Stomach (tissue), 9 donors: ENCODE data around the gene RNF207. TPM values are rescaled to one million over a fixed set of nuclear protein-coding genes. Genes with fewer than 3 reads are reported as not detected.
A peak's percentile ranks its signal among the peaks of the same experiment; 100 is the strongest.

Experiments used
- DNase-seq, 2 donors: peaks; one replicate each; pipeline versions ENCODE4 v3.0.0 to v3.0.0-alpha.2; 2013 to 2019
- H3K27ac ChIP-seq, 5 donors: fragments of 200-600 bp in 4 of 5; sonication (generic) in 4 of 5; one replicate each; pipeline ENCODE4 v1.5.1; 2013 to 2019; ENCODE audit warnings: mild to moderate bottlenecking in 1 of 5, moderate library complexity in 1 of 5
- H3K27me3 ChIP-seq, 3 donors: fragments of 200-600 bp; sonication (generic); one replicate each; pipeline ENCODE4 v1.5.1; 2017 to 2019; ENCODE audit warnings: mixed run types in 1 of 3
- H3K36me3 ChIP-seq, 4 donors: fragments of 200-600 bp; sonication (generic); 1 replicate in 3 of 4; 2 replicates in 1 of 4; pipeline ENCODE4 v1.5.1; 2016 to 2019
- H3K4me1 ChIP-seq, 4 donors: fragments of 200-600 bp; sonication (generic); one replicate each; pipeline ENCODE4 v1.5.1; 2016 to 2019
- H3K4me3 ChIP-seq, 4 donors: fragments of 200-600 bp; sonication (generic) in 3 of 4; one replicate each; pipeline ENCODE4 v1.5.1; 2016 to 2019; ENCODE audit warnings: mild to moderate bottlenecking in 1 of 4
- H3K9me3 ChIP-seq, 4 donors: fragments of 200-600 bp; sonication (generic); one replicate each; pipeline ENCODE4 v1.5.1; 2016 to 2019
- EP300 ChIP-seq: sonication (generic); formaldehyde crosslinking; IDR thresholded peaks from one replicate; pipeline ENCODE4 v1.6.1; 2017; ENCODE audit warnings: antibody characterized with exemption
- POLR2A ChIP-seq, 4 donors: fragments of 450-650 bp; IDR thresholded peaks; one replicate each; pipeline ENCODE4 v1.6.1; 2016; ENCODE audit warnings: antibody characterized with exemption in 4 of 4, control low read depth in 2 of 4, mild to moderate bottlenecking in 1 of 4, moderate library complexity in 1 of 4
- POLR2AphosphoS5 ChIP-seq, 3 donors: sonication (generic); formaldehyde crosslinking; IDR thresholded peaks; one replicate each; pipeline ENCODE4 v1.6.1; 2016; ENCODE audit warnings: antibody characterized with exemption in 3 of 3
- WGBS, 5 donors: extraction: QIAGEN DNeasy Blood & Tissue Kit in 3 of 5; methylation state at CpG; one replicate each; pipeline versions ENCODE4 v1.1.5 to v1.1.7; 2013 to 2018; 5-methylcytosine and 5-hydroxymethylcytosine counted together
- intact Hi-C: fragments of 100-400 bp; cut with DNase I; formaldehyde crosslinking; loops from one replicate; pipeline ENCODE4 v1.15.1; 2023; ENCODE audit warnings: low total_unique reads
- polyA plus RNA-seq, 3 donors: library from polyadenylated mRNA; stranded (reverse); fragments of 200-250 nt; gene quantifications; one replicate each; pipeline ENCODE4 v1.2.3, GENCODE V29; 2013
- total RNA-seq, 5 donors: library from RNA; depleted of rRNA; stranded (reverse); fragments of >200 nt; gene quantifications; one replicate each; pipeline versions ENCODE4 v1.1.0 to v1.2.3, GENCODE V29; 2014 to 2016
- TF ChIP-seq, protein P1 (sequence below), 7 experiments: fragments of 450-650 bp in 4 of 7; fragments of 200-600 bp in 3 of 7; sonication (generic) in 3 of 7; IDR thresholded peaks; one replicate each; pipeline ENCODE4 v1.5.1; 2016 to 2019; ENCODE audit warnings: antibody characterized with exemption in 7 of 7, control low read depth in 2 of 7, mild to moderate bottlenecking in 1 of 7
- donor health status: healthy with polysubstance abuse.
- donor health status: Bipolar disorder and iron deficiency.
- donor health status: healthy.

RNF207 gene
- total and polyA plus RNA-seq, 8 donors = 1.5 to 112 (median 21.8) TPM

DNA sequence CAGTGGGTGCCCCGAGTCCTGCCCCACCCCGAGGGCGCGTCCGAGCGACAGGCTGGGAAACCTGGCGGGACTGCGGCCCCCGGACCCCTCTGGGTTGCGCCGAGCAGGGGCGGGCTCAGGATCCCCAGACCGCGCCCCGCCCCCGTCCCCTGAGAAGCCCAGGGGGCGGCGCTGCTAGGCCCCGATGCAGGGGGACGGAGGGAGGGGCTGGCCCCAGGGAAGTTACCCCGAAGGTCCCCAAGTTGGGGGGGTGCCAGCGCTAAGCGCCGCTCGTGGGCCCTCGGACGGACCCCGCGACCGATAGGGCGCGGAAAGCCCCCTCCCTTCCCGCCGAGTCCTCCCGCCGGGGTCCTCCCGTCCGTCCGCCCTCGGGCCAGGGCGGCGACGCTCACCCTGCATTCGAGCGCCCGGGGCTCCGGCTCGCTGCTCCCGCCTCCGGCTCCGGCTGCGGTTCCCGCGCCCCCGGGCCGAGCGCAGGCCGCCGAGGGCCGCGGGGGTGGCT, 54.6 kb downstream of the RNF207 start:
- H3K27me3 ChIP-seq = peaks cover 0 to 58% (median 23%) of the 10 kb centered on the region in 3 donors
- 1 to 2% (median 1%) methylated on average over 15 to 61 of the region's 61 CpGs; no CpG with 5 or more reads in 1 of the 5 donors for WGBS, 5 donors
- DNase-seq = peak in 1 of 2 donors; percentile 81
- H3K4me1 ChIP-seq = peaks cover 13 to 41% (median 32%) of the 10 kb centered on the region in 4 donors
- no peaks in the 10 kb centered on the region for H3K9me3 ChIP-seq
- H3K27ac ChIP-seq = peak overlapping the region in 4 of 5 donors; percentile 38 to 81 (median 50)
- H3K4me3 ChIP-seq = peak overlapping the region; percentile 51 to 74 (median 62)
- intact Hi-C loops = no loop called here
- peaks cover 0 to 11% (median 3%) of the 10 kb centered on the region in 4 donors for H3K36me3 ChIP-seq
- TF ChIP-seq POLR2A (IDR thresholded peaks at IDR 0.05) (no peak), POLR2AphosphoS5 (IDR thresholded peaks at IDR 0.05) (no peak), EP300 (no peak)
- TF ChIP-seq, protein P1, sequence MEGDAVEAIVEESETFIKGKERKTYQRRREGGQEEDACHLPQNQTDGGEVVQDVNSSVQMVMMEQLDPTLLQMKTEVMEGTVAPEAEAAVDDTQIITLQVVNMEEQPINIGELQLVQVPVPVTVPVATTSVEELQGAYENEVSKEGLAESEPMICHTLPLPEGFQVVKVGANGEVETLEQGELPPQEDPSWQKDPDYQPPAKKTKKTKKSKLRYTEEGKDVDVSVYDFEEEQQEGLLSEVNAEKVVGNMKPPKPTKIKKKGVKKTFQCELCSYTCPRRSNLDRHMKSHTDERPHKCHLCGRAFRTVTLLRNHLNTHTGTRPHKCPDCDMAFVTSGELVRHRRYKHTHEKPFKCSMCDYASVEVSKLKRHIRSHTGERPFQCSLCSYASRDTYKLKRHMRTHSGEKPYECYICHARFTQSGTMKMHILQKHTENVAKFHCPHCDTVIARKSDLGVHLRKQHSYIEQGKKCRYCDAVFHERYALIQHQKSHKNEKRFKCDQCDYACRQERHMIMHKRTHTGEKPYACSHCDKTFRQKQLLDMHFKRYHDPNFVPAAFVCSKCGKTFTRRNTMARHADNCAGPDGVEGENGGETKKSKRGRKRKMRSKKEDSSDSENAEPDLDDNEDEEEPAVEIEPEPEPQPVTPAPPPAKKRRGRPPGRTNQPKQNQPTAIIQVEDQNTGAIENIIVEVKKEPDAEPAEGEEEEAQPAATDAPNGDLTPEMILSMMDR (IDR thresholded peaks at IDR 0.05) = no peak

DNA sequence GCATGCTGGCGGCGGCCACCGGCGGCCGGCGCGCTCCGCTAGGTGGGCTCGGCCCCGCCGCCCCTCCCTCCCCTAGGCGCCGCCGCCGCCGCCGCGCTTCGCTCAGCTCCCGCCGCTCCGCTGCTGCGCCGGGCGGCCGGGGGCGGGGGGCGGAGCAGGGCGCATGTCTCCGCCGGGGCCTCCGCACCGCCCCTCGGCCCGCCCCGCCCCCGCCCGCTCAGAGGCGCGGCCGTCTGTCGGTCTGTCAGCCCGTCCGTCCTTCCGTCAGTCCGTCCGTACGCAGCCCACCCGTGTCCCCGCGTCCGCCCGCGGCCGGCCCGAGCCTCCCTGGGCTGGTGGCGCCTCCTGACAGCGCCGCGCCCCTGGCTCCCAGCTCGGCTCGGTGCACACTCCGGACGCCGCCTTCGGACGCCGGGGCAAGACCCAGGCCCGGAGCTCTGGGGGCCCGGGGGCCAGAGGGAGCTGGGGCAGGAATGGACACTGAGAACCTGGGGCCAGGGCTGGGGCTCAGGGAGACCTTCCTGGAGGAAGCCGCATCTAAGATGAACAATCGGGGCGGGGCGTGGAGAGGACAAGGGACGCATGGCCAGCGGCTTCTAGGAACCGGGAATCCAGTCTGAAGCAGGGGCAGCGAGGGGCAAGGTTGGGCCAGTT, 55.2 kb downstream of the RNF207 start, which contains the start of gene GPR153:
TSS of gene GPR153 (minus strand) at position 138 of the 654 bp plus-strand sequence. CDS start 6,193 bp downstream, outside the sequence.
- intact Hi-C loops = no loop called here
- H3K36me3 ChIP-seq = peaks cover 0 to 11% (median 3%) of the 10 kb centered on the region in 4 donors
- peak within 1 kb of the TSS; percentile 51 to 74 (median 62) for H3K4me3 ChIP-seq
- TF ChIP-seq, protein P1 (IDR thresholded peaks at IDR 0.05) = no peak
- TF ChIP-seq EP300 (no peak), POLR2AphosphoS5 (IDR thresholded peaks at IDR 0.05) (no peak), POLR2A (IDR thresholded peaks at IDR 0.05) (no peak)
- DNase-seq = peak; percentile 27 to 90
- peaks cover 0 to 58% (median 23%) of the 10 kb centered on the region in 3 donors for H3K27me3 ChIP-seq
- WGBS, 5 donors = 0 to 4% (median 2%) methylated on average over 26 to 78 of the region's 78 CpGs
- no peaks in the 10 kb centered on the region for H3K9me3 ChIP-seq
- H3K27ac ChIP-seq = peak within 1 kb of the TSS in 4 of 5 donors; percentile 38 to 81 (median 50)
- peaks cover 13 to 41% (median 32%) of the 10 kb centered on the region in 4 donors for H3K4me1 ChIP-seq

DNA sequence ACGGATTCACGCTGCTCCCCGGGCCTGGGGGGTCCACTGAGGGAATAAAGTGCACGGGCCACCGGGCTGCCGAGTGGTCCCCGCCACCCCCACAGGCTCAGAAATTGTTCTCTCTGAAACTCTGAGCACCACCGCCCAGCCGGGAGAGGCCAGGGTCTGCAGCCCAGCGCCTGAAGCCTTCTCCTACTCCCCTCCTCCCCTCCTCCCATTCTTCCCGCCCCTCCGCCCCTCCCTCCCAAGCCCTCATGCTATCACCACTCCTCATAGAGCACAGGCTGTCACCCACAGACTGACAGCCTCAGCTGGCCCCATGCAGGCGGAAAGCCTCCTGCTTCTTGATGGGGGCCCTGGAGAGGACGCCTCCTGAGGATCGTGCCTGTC, 55.7 kb downstream of the RNF207 start:
- Histone ChIP-seq H3K27me3 (peaks cover 0 to 58% (median 23%) of the 10 kb centered on the region in 3 donors), H3K4me3 (peak overlapping the region; percentile 51 to 74 (median 62)), H3K27ac (peak overlapping the region in 2 of 5 donors; percentile 42 to 66), H3K4me1 (peaks cover 13 to 41% (median 32%) of the 10 kb centered on the region in 4 donors), H3K9me3 (no peaks in the 10 kb centered on the region), H3K36me3 (peaks cover 0 to 11% (median 3%) of the 10 kb centered on the region in 4 donors)
- peak in 1 of 2 donors; percentile 71 for DNase-seq
- intact Hi-C loops = no loop called here
- WGBS, 5 donors = 8 to 24% (median 15%) methylated on average over 11 to 15 of the region's 15 CpGs
- TF ChIP-seq POLR2AphosphoS5 (IDR thresholded peaks at IDR 0.05) (no peak), POLR2A (IDR thresholded peaks at IDR 0.05) (no peak), EP300 (no peak)
- TF ChIP-seq, protein P1 (IDR thresholded peaks at IDR 0.05) = no peak

DNA sequence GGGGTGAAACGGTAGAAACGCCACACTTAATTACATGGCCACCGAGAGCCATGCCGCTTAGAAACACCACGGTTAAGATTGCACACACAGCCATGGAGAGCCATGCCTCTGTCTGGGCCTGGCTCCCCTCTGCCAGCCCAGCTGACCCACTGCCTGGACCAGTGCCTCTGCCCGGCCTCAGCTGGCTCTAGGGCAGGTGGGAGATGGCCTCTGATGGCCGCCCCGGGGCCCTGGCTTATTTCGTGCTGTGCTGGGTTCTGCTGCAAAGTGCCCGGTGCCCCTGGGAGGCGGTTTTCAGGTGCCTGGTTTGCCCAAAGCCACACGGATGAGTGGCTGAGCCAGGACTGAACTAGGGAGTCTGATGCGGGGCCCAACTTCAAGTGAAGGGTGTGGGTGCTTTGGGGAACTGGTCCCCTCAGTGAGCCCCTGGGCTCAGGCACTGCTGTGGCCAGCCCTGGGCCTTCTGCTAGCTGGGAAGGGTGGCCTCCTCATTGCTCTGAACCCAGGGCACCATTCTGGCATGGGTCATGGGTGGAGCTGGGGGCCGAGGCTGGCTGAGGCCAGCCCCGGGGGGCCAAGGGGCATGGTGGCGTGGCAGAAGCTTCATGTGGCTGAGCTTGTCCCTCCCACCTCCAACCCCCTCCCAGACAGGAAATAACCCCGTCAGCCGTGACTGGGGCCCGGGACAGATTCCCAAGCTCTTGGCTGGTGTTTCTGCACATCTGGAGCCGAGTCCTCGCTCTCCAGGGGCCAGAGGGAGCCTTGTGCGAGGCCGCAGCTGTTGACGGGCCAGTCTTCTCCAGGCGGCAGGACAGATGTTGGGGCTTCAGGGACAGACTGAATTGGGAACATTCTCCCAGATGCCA, 56.9 kb downstream of the RNF207 start:
- DNase-seq = peak in 1 of 2 donors; percentile 86
- peaks cover 13 to 41% (median 32%) of the 10 kb centered on the region in 4 donors for H3K4me1 ChIP-seq
- WGBS, 5 donors = 73 to 84% (median 78%) methylated on average over 7 to 25 of the region's 25 CpGs
- intact Hi-C loops = no loop called here
- H3K27ac ChIP-seq = no peak overlapping the region
- H3K4me3 ChIP-seq = no peak overlapping the region
- H3K9me3 ChIP-seq = no peaks in the 10 kb centered on the region
- H3K36me3 ChIP-seq = peaks cover 0 to 11% (median 3%) of the 10 kb centered on the region in 4 donors
- TF ChIP-seq POLR2AphosphoS5 (IDR thresholded peaks at IDR 0.05) (no peak), POLR2A (IDR thresholded peaks at IDR 0.05) (no peak), EP300 (no peak)
- TF ChIP-seq, protein P1 (IDR thresholded peaks at IDR 0.05) = no peak
- H3K27me3 ChIP-seq = peaks cover 0 to 58% (median 23%) of the 10 kb centered on the region in 3 donors
